ENCODE measurements around the gene AKAP10. TPM values are rescaled to one million over a fixed set of nuclear protein-coding genes. Genes with fewer than 3 reads are reported as not detected.

The AKAP10 gene
- total RNA-seq, 1 experiment from 2014 or later, result 52.7 TPM

- no peak overlapping the region for H3K27ac ChIP-seq
- no peaks in the 10 kb centered on the region for H3K4me1 ChIP-seq (replicated peaks; ENCODE audit: insufficient read depth)
- no peak overlapping the region for H3K4me3 ChIP-seq
- peaks cover 30% of the 10 kb centered on the region for H3F3A ChIP-seq (ENCODE audit: insufficient read depth, low read depth)
- DNase-seq, result no peak
- H3K36me3 ChIP-seq (ENCODE audit: low read depth), result peaks cover 56% of the 10 kb centered on the region
- H2AFZ ChIP-seq, result no peak overlapping the region
- POLR2A ChIA-PET (ENCODE audit: unreplicated experiment), result no interaction called here
- intact Hi-C loops (cut with micrococcal nuclease; ENCODE audit: unreplicated experiment), result no loop called here
- H3K27me3 ChIP-seq (ENCODE audit: insufficient read depth, low read depth), result no peaks in the 10 kb centered on the region
- no peak overlapping the region for H3K4me2 ChIP-seq
- peaks cover 53% of the 10 kb centered on the region for H3K79me2 ChIP-seq (ENCODE audit: low read depth)
- H4K20me1 ChIP-seq (ENCODE audit: insufficient read depth), result peaks cover 68% of the 10 kb centered on the region
- TF ChIP-seq EZH2 (IDR thresholded peaks at IDR 0.05; ENCODE audit: low read depth), result no peak
- TF ChIP-seq CTCF (conservative IDR thresholded peaks at IDR 0.05), result no peak
- H3K9me3 ChIP-seq (ENCODE audit: insufficient read depth, low read depth), result no peaks in the 10 kb centered on the region
- no peaks in the 10 kb centered on the region for H3K9me2 ChIP-seq (ENCODE audit: insufficient read depth)
- CTCF ChIA-PET, result no interaction called here
- BruUV-seq (replicated peaks), result no TSS peak
These were observed 34.0 kb downstream of the AKAP10 start for GRCh38 chr17:19943599-19943998.

- ChIA-PET CTCF (no interaction called here), POLR2A (ENCODE audit: unreplicated experiment) (no interaction called here)
- Histone ChIP-seq H3K9me2 (ENCODE audit: insufficient read depth) (no peaks in the 10 kb centered on the region), H3K4me3 (no peak overlapping the region), H4K20me1 (ENCODE audit: insufficient read depth) (peaks cover 63% of the 10 kb centered on the region), H3K4me1 (replicated peaks; ENCODE audit: insufficient read depth) (peaks cover 3% of the 10 kb centered on the region; the same call in 1 of the 2 replicates), H3K27ac (no peak overlapping the region), H3K27me3 (ENCODE audit: insufficient read depth, low read depth) (no peaks in the 10 kb centered on the region), H2AFZ (no peak overlapping the region), H3F3A (ENCODE audit: insufficient read depth, low read depth) (peaks cover 35% of the 10 kb centered on the region), H3K79me2 (ENCODE audit: low read depth) (peaks cover 48% of the 10 kb centered on the region; the same call in 1 of the 2 replicates), H3K4me2 (no peak overlapping the region), H3K36me3 (ENCODE audit: low read depth) (peaks cover 56% of the 10 kb centered on the region), H3K9me3 (ENCODE audit: insufficient read depth, low read depth) (no peaks in the 10 kb centered on the region)
- TF ChIP-seq CTCF (conservative IDR thresholded peaks at IDR 0.05) (no peak), EZH2 (IDR thresholded peaks at IDR 0.05; ENCODE audit: low read depth) (no peak)
- DNase-seq, result no peak
- no TSS peak for BruUV-seq (replicated peaks)
- intact Hi-C loops (cut with micrococcal nuclease; ENCODE audit: unreplicated experiment), result no loop called here
These were observed 34.6 kb downstream of the AKAP10 start for GRCh38 chr17:19943026-19943425.

GRCh38 chr17:19940722-19941464, 36.7 kb downstream of the AKAP10 start:
- BruUV-seq (replicated peaks), result no TSS peak
- Histone ChIP-seq H3K27me3 (ENCODE audit: insufficient read depth, low read depth) (no peaks in the 10 kb centered on the region), H4K20me1 (ENCODE audit: insufficient read depth) (peaks cover 58% of the 10 kb centered on the region), H3K36me3 (ENCODE audit: low read depth) (peaks cover 60% of the 10 kb centered on the region), H3K79me2 (ENCODE audit: low read depth) (peaks cover 39% of the 10 kb centered on the region; the same call in 1 of the 2 replicates), H2AFZ (no peak overlapping the region), H3K9me3 (ENCODE audit: insufficient read depth, low read depth) (no peaks in the 10 kb centered on the region), H3K27ac (peak overlapping the region; percentile 29; the same call in 1 of the 2 replicates), H3K4me2 (no peak overlapping the region), H3F3A (ENCODE audit: insufficient read depth, low read depth) (peaks cover 38% of the 10 kb centered on the region), H3K4me1 (replicated peaks; ENCODE audit: insufficient read depth) (peaks cover 12% of the 10 kb centered on the region; the same call in 1 of the 2 replicates), H3K9me2 (ENCODE audit: insufficient read depth) (no peaks in the 10 kb centered on the region), H3K4me3 (no peak overlapping the region)
- intact Hi-C loops (cut with micrococcal nuclease; ENCODE audit: unreplicated experiment), result no loop called here
- TF ChIP-seq EZH2 (IDR thresholded peaks at IDR 0.05; ENCODE audit: low read depth) (no peak), CTCF (conservative IDR thresholded peaks at IDR 0.05) (no peak)
- ChIA-PET CTCF (no interaction called here), POLR2A (ENCODE audit: unreplicated experiment) (no interaction called here)
- peak; percentile 29 to 42 for DNase-seq
